Activated naive CD4-positive, alpha-beta T cell treated with anti-CD3 and anti-CD28 coated beads, Interleukin-2, amount 50 U/mL, for 16 hours (primary cell): ENCODE results near the gene ERO1A.

Experiments
- DNase-seq: peaks from one replicate; pipeline ENCODE4 v3.0.0-alpha.2; 2020

ERO1A gene

GRCh38 chr14:52694761-52695480 is 437 bp downstream of the ERO1A start:
- peak; percentile 53 for DNase-seq

DNA sequence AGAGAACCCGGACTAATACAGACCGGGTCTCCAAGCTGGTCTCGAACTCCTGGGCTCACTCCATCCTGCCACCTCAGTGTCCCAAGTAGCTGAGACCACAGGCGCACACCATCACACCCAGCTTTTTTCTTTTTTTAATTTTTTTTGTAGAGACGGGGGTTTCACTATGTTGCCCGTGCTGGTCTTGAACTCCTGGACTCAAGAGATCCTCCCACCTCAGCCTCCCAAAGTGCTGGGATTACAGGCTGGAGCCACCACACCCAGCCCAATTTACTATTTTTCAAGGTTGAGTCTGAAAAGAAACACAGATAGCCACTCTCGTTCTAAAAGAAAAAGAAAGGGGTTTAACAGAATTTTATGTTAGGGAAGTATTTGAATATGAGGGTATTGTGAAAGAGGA is 1.8 kb downstream of the ERO1A start:
- DNase-seq, result no peak

DNA sequence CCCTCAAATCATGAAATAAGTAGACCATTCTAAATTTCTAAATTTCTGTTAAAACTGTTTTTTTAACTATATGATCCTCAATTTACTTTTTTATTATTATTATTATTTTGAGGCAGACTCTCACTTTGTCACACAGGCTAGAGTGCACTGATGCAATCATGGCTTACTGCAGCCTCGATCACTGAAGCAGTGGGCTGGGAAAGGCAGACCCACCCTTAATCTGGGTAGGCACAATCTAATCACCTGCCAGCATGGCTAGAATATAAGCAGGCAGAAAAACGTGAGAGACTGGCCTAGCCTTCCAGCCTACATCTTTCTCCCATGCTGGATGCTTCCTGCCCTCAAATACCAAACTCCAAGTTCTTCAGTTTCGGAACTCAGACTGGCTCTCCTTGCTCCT is 2.3 kb downstream of the ERO1A start:
- DNase-seq, result no peak

- no peak for DNase-seq
These were observed 3.0 kb downstream of the ERO1A start for GRCh38 chr14:52692248-52692962.

DNA sequence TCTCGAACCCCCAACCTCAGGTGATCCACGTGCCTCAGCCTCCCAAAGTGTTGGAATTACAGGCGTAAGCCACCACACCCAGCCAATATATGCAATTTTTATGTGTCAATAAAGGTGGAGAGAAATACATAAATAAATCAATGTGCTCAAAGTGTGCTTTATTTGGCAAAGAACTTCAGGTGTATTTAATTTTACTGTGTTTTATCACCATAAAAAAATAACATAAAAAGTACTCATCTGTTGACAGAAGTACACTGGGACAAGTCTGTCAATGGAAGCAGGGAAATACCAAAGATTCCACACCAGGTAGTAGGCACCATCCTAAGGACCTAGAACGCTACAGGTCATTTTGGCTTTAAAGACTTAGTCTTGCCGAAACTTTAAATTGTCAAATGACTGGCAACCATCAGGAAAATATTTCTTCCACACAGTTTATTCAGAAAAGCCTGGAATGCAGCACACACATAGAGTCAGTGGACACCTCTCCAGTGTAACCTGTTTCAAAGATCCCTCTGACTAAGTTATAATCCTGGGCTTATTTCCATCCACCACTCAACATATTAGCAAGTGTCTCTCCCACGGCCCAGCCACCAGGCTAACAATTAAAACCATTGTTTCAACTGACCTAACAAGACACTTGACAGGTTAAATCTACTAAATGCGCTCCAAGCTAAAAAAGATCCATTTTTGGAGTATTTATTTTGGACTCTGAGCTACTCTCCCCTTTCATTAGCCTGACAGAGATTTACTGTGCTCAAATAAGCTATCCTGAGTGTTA is 4.2 kb downstream of the ERO1A start:
- no peak for DNase-seq

- no peak for DNase-seq
These were observed 9.2 kb downstream of the ERO1A start for GRCh38 chr14:52686176-52686575.

- DNase-seq, result no peak
These were observed 11.3 kb downstream of the ERO1A start for GRCh38 chr14:52683985-52684520.

DNA sequence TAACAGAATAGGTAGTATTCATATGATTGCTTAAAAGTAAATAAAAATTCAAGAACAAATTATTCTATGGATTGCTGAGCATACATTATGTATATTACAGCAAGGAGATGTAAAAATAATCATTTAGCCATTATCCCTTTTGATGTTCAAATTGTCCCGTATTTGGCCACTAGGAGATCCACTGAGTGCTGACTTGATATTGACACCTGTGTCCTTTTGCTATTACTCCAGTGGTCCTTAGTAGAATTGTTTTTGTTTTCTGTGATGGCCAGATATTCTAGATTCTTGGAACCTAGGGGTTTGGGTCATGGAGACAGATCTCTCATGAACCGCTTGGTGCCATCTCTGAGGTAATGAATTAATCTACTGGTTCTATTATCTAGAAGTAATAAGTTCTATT is 16.8 kb downstream of the ERO1A start:
- no peak for DNase-seq

DNA sequence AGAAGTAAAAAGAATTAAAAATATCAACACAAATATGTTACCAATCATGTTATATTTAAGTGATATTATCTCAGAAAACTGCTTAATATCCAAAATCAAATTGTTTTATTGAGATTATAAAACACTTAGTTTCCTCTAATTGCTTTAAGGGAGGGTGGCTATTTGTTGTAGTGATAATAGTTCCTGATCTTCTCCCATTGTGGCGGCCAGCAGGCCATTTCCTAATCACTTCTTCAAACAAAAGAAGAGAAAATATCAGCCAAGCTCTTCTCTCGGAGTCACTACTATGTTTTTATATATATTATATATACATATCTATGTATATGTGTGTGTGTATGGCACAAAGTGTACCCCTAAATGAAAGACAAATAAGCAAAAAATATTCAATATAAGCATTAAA is 31.5 kb downstream of the ERO1A start:
- DNase-seq, result no peak

- DNase-seq, result no peak
These were observed 34.0 kb downstream of the ERO1A start for GRCh38 chr14:52661314-52661713.

DNA sequence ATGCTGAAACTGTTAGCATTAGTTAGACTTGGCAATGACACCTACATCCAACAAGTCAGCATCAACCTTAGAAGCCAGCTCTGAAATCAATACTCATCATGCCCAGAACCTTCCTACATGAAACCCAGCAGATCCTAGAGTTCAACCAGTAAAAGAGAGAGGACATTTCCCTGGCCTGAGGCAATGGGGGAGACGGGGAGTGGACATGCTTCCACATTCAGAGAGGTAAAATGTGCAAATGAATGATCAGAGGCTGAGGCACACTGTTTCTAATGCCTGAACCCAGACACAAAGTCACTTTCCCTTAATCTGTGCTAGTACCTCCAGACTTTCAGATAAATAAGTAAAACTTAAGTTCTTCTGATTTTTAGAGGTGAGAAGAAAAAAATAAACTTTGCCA is 34.5 kb downstream of the ERO1A start:
- DNase-seq, result no peak

DNA sequence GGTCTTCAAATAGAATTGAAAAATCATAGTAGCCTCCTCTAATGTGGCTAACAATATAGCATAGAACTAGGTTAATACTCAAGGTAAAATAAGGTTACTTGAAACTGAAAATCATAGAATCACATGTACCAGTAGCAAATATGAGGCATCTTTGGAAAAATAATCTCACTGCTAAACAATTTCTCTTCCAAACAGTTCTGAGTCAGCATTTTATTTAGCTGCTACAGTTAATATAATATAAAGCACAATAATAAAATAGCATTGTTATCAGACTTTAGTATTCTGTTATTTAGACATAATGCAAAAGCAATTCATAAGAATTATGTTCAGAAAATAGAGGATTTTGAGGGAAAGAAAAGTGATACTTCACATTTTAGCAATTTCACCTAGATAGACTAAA is 35.0 kb downstream of the ERO1A start:
- no peak for DNase-seq

- no peak for DNase-seq
These were observed 38.5 kb downstream of the ERO1A start for GRCh38 chr14:52656905-52657304.

- DNase-seq, result no peak
These were observed 44.6 kb downstream of the ERO1A start for GRCh38 chr14:52650774-52651173.

DNA sequence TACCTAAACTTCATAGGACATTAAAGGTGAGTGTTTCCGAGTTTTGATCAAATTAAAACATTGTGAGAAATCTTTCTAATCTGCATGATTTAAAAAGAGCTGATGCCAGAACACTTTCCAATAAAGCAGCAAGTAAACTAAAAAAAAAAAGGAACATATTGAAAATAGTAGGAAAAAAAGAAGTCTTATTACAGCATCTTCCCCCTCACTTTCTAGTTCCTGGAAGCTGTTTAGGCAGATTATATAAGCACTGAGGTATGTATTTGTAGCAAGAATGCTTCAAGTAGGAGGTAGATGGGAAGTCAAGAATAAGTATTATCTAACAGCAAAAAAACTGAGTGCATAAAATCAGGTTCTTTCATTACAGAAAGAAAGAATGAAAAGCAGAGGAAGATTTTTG is 45.8 kb downstream of the ERO1A start:
- no peak for DNase-seq

GRCh38 chr14:52641745-52642144 is 53.6 kb downstream of the ERO1A start:
- DNase-seq, result no peak

- DNase-seq, result no peak
These were observed 55.2 kb downstream of the ERO1A start for GRCh38 chr14:52640137-52640536.

- DNase-seq, result no peak
These were observed 75.7 kb downstream of the ERO1A start for GRCh38 chr14:52619687-52620086.

DNA sequence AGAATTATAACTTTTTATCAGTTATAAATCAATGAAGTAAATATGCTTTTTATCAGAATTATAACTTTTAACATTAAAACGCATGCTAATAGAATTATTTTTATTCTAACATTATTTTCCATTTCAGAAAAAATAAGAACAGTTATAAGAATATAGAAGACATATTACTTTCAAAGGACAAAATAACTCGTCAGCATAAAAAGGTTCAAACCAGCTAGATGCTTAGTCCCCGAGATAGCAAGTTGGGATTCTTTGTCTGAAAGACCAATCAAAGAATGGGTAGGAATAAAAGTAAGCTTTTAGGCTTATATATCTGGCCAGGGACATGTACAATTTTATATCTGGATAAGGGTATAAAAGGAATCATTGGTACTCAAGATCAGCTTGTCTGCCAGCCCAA is 76.8 kb downstream of the ERO1A start:
- DNase-seq, result no peak

GRCh38 chr14:52610187-52610586 is 85.2 kb downstream of the ERO1A start:
- no peak for DNase-seq

- DNase-seq, result no peak
These were observed 85.8 kb downstream of the ERO1A start for GRCh38 chr14:52609445-52610044.

DNA sequence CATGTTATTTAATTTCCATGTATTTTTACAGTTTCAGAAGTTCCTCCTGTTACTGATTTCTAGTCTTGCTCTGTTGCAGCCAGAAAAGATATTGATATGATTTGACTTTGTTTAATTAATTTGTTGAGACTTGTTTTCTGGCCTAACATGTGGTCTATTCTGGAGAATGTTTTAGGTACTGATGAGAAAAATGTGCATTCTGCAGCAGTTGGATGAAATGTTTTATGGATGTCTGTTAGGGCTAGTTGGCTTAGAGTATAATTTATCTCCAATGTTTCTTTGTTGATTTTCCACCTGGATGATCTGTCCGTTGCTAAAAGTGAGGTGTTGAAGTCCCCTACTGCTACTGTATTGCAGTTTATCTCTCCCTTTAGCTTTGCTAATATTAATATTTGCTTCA is 88.3 kb downstream of the ERO1A start:
- no peak for DNase-seq

- DNase-seq, result no peak
These were observed 93.2 kb downstream of the ERO1A start for GRCh38 chr14:52602131-52602530.
